Vagina (tissue), 2 donors: Measurements from ENCODE around the gene SNX27.

ENCODE experiments used
- POLR2A ChIP-seq, 2 donors: fragments of 450-650 bp; IDR thresholded peaks; one replicate each; pipeline ENCODE4 v1.6.1; 2017; ENCODE audit warnings: antibody characterized with exemption in 2 of 2, mild to moderate bottlenecking in 2 of 2, moderate library complexity in 2 of 2
- TF ChIP-seq, protein P1 (sequence below), 3 experiments: fragments of 450-650 bp in 2 of 3; fragments of 200-600 bp in 1 of 3; sonication (generic) in 1 of 3; IDR thresholded peaks; one replicate each; pipeline ENCODE4 v1.5.1; 2017 to 2019; ENCODE audit warnings: antibody characterized with exemption in 3 of 3, mild to moderate bottlenecking in 2 of 3, moderate library complexity in 2 of 3

DNA sequence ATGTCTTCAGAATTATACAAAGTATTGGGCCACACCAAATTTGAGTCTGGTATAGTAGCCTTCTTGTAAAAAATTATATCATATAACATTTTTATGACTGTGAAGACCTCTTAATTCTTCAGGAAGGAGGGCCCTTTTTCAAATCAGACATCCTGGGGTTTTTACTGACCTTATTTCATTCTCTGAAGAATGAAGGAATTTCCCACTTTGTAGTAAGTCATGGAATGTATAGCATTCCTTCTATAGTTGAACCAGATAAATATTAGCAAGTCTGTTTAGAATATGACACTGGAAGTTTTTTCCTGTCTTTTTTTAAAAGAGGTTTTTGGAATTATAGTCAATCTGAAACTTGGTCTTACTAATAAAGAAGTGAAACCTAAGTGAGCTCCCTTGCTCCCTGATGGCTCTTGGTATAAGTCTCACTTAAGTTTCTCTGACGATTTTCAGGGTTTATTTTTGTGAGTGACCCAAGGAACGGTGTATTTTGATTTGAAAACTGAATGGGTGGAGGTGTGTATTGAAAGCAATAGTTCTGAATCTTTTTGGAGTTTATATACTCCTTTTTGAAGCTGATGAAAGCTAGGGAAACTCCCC lies 23.7 kb downstream of the SNX27 start:
- TF ChIP-seq, protein P1, sequence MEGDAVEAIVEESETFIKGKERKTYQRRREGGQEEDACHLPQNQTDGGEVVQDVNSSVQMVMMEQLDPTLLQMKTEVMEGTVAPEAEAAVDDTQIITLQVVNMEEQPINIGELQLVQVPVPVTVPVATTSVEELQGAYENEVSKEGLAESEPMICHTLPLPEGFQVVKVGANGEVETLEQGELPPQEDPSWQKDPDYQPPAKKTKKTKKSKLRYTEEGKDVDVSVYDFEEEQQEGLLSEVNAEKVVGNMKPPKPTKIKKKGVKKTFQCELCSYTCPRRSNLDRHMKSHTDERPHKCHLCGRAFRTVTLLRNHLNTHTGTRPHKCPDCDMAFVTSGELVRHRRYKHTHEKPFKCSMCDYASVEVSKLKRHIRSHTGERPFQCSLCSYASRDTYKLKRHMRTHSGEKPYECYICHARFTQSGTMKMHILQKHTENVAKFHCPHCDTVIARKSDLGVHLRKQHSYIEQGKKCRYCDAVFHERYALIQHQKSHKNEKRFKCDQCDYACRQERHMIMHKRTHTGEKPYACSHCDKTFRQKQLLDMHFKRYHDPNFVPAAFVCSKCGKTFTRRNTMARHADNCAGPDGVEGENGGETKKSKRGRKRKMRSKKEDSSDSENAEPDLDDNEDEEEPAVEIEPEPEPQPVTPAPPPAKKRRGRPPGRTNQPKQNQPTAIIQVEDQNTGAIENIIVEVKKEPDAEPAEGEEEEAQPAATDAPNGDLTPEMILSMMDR (IDR thresholded peaks at IDR 0.05) = no peak
- TF ChIP-seq POLR2A (IDR thresholded peaks at IDR 0.05) = no peak
